Subcutaneous abdominal adipose tissue (tissue), 5 donors: ENCODE results near the gene IQGAP1.
A peak's percentile ranks its signal among the peaks of the same experiment; 100 is the strongest.

Experiments
- H3K27ac ChIP-seq: one replicate; pipeline ENCODE4 v1.7.0; 2013; ENCODE audit warnings: low read depth, mild to moderate bottlenecking, inconsistent platforms, low read length, moderate library complexity
- H3K27me3 ChIP-seq, 5 donors: one replicate each; pipeline ENCODE4 v1.7.0; 2013; ENCODE audit warnings: low read length in 5 of 5, inconsistent platforms in 1 of 5; ENCODE audit not compliant: control insufficient read depth in 5 of 5, insufficient read depth in 4 of 5
- H3K36me3 ChIP-seq, 5 donors: one replicate each; pipeline ENCODE4 v1.7.0; 2013; ENCODE audit warnings: low read length in 5 of 5; ENCODE audit not compliant: control insufficient read depth in 5 of 5, insufficient read depth in 5 of 5
- H3K4me1 ChIP-seq, 5 donors: one replicate each; pipeline ENCODE4 v1.7.0; 2013; ENCODE audit warnings: low read length in 5 of 5, mild to moderate bottlenecking in 3 of 5, moderate library complexity in 1 of 5; ENCODE audit not compliant: control insufficient read depth in 5 of 5, insufficient read depth in 5 of 5
- H3K4me3 ChIP-seq, 5 donors: one replicate each; pipeline ENCODE4 v1.7.0; 2013; ENCODE audit warnings: low read length in 5 of 5, low read depth in 1 of 5
- H3K9ac ChIP-seq, 5 donors: one replicate each; pipeline ENCODE4 v1.7.0; 2013; ENCODE audit warnings: low read length in 5 of 5, mild to moderate bottlenecking in 4 of 5, moderate library complexity in 3 of 5
- H3K9me3 ChIP-seq, 5 donors: one replicate each; pipeline ENCODE4 v1.7.0; 2013; ENCODE audit warnings: low read length in 5 of 5; ENCODE audit not compliant: control insufficient read depth in 5 of 5
- donor health status: healthy.
- donor health status: healthy.
- donor health status: healthy.
- donor health status: healthy.
- donor health status: healthy.

The IQGAP1 gene

GRCh38 chr15:90458061-90458460 is 70.0 kb downstream of the IQGAP1 start:
- peaks cover 0 to 26% (median 6%) of the 10 kb centered on the region in 5 donors for H3K4me1 ChIP-seq
- H3K27ac ChIP-seq: peak overlapping the region; percentile 59
- H3K4me3 ChIP-seq: no peak overlapping the region
- no peaks in the 10 kb centered on the region for H3K9me3 ChIP-seq
- no peak overlapping the region for H3K9ac ChIP-seq
- H3K27me3 ChIP-seq: no peaks in the 10 kb centered on the region
- H3K36me3 ChIP-seq: peaks cover 56 to 75% (median 62%) of the 10 kb centered on the region in 5 donors

- H3K9ac ChIP-seq: no peak overlapping the region
- H3K4me1 ChIP-seq: peaks cover 0 to 36% (median 16%) of the 10 kb centered on the region in 5 donors
- H3K4me3 ChIP-seq: no peak overlapping the region
- no peaks in the 10 kb centered on the region for H3K27me3 ChIP-seq
- H3K9me3 ChIP-seq: no peaks in the 10 kb centered on the region
- H3K36me3 ChIP-seq: peaks cover 47 to 69% (median 54%) of the 10 kb centered on the region in 5 donors
- peak overlapping the region; percentile 59 for H3K27ac ChIP-seq
Measured at GRCh38 chr15:90459368-90459767, 71.3 kb downstream of the IQGAP1 start.

GRCh38 chr15:90460142-90460824 is 72.2 kb downstream of the IQGAP1 start:
- Histone ChIP-seq H3K36me3 (peaks cover 42 to 63% (median 47%) of the 10 kb centered on the region in 5 donors), H3K27ac (peak overlapping the region; percentile 59), H3K4me3 (no peak overlapping the region), H3K27me3 (no peaks in the 10 kb centered on the region), H3K4me1 (peaks cover 0 to 36% (median 16%) of the 10 kb centered on the region in 5 donors), H3K9ac (no peak overlapping the region), H3K9me3 (no peaks in the 10 kb centered on the region)

- Histone ChIP-seq H3K4me3 (no peak overlapping the region), H3K9ac (peak overlapping the region in 2 of 5 donors; percentile 2 to 22), H3K36me3 (peaks cover 43 to 65% (median 43%) of the 10 kb centered on the region in 5 donors), H3K9me3 (no peaks in the 10 kb centered on the region), H3K4me1 (peaks cover 0 to 36% (median 16%) of the 10 kb centered on the region in 5 donors), H3K27ac (peak overlapping the region; percentile 78), H3K27me3 (no peaks in the 10 kb centered on the region)
Measured at GRCh38 chr15:90463381-90463780, 75.3 kb downstream of the IQGAP1 start.

GRCh38 chr15:90465140-90465929 is 77.3 kb downstream of the IQGAP1 start:
- Histone ChIP-seq H3K27ac (no peak overlapping the region), H3K36me3 (peaks cover 47 to 68% (median 51%) of the 10 kb centered on the region in 5 donors), H3K27me3 (no peaks in the 10 kb centered on the region), H3K9ac (no peak overlapping the region), H3K9me3 (no peaks in the 10 kb centered on the region), H3K4me3 (no peak overlapping the region), H3K4me1 (peaks cover 0 to 21% (median 13%) of the 10 kb centered on the region in 5 donors)

- H3K27ac ChIP-seq: no peak overlapping the region
- no peaks in the 10 kb centered on the region for H3K9me3 ChIP-seq
- no peak overlapping the region for H3K4me3 ChIP-seq
- peaks cover 49 to 68% (median 58%) of the 10 kb centered on the region in 5 donors for H3K36me3 ChIP-seq
- H3K9ac ChIP-seq: no peak overlapping the region
- peaks cover 0 to 20% (median 13%) of the 10 kb centered on the region in 5 donors for H3K4me1 ChIP-seq
- H3K27me3 ChIP-seq: no peaks in the 10 kb centered on the region
Measured at GRCh38 chr15:90465930-90466567, 78.0 kb downstream of the IQGAP1 start.

GRCh38 chr15:90469723-90470122 is 81.7 kb downstream of the IQGAP1 start:
- Histone ChIP-seq H3K4me3 (no peak overlapping the region), H3K36me3 (peaks cover 47 to 91% (median 80%) of the 10 kb centered on the region in 5 donors), H3K27me3 (no peaks in the 10 kb centered on the region), H3K27ac (no peak overlapping the region), H3K9ac (no peak overlapping the region), H3K9me3 (no peaks in the 10 kb centered on the region), H3K4me1 (no peaks in the 10 kb centered on the region)

- Histone ChIP-seq H3K9me3 (no peaks in the 10 kb centered on the region), H3K27ac (no peak overlapping the region), H3K9ac (no peak overlapping the region), H3K4me1 (no peaks in the 10 kb centered on the region), H3K27me3 (no peaks in the 10 kb centered on the region), H3K36me3 (peaks cover 47 to 94% (median 78%) of the 10 kb centered on the region in 5 donors), H3K4me3 (no peak overlapping the region)
Measured at GRCh38 chr15:90470453-90470852, 82.4 kb downstream of the IQGAP1 start.

GRCh38 chr15:90471126-90471525 is 83.1 kb downstream of the IQGAP1 start:
- H3K36me3 ChIP-seq: peaks cover 42 to 94% (median 74%) of the 10 kb centered on the region in 5 donors
- no peaks in the 10 kb centered on the region for H3K27me3 ChIP-seq
- H3K9me3 ChIP-seq: no peaks in the 10 kb centered on the region
- H3K27ac ChIP-seq: no peak overlapping the region
- H3K9ac ChIP-seq: no peak overlapping the region
- H3K4me1 ChIP-seq: no peaks in the 10 kb centered on the region
- H3K4me3 ChIP-seq: no peak overlapping the region

- H3K27ac ChIP-seq: no peak overlapping the region
- no peaks in the 10 kb centered on the region for H3K9me3 ChIP-seq
- no peak overlapping the region for H3K4me3 ChIP-seq
- H3K4me1 ChIP-seq: no peaks in the 10 kb centered on the region
- peaks cover 40 to 95% (median 75%) of the 10 kb centered on the region in 5 donors for H3K36me3 ChIP-seq
- H3K27me3 ChIP-seq: no peaks in the 10 kb centered on the region
- H3K9ac ChIP-seq: no peak overlapping the region
Measured at GRCh38 chr15:90471769-90472168, 83.7 kb downstream of the IQGAP1 start.
